HepG2 (cell line): ENCODE measurements around the gene CYB5A. TPM values are rescaled to one million over a fixed set of nuclear protein-coding genes. Genes with fewer than 3 reads are reported as not detected.
A peak's percentile ranks its signal among the peaks of the same experiment; 100 is the strongest.

Source experiments
- CSRNP1 ChIP-seq: sonication (generic); formaldehyde crosslinking; IDR thresholded peaks from 2 replicates; pipeline ENCODE4 v1.8.1; 2023; ENCODE audit warnings: mild to moderate bottlenecking, missing genetic modification reagents
- GTF3A ChIP-seq: sonication (generic); formaldehyde crosslinking; conservative IDR thresholded peaks from 2 replicates; pipeline ENCODE4 v1.4.0; 2020; ENCODE audit warnings: mild to moderate bottlenecking, missing genetic modification reagents
- HIC2 ChIP-seq: sonication (generic); formaldehyde crosslinking; IDR thresholded peaks from 2 replicates; pipeline ENCODE4 v1.9.0; 2022; ENCODE audit warnings: low read depth, missing genetic modification reagents
- PAX8 ChIP-seq: sonication (generic); formaldehyde crosslinking; IDR thresholded peaks from 2 replicates; pipeline ENCODE4 v1.8.0; 2022; ENCODE audit warnings: mild to moderate bottlenecking, missing genetic modification reagents, borderline replicate concordance
- REL ChIP-seq: sonication (generic); formaldehyde crosslinking; conservative IDR thresholded peaks from 2 replicates; pipeline ENCODE4 v1.8.0; 2022; ENCODE audit warnings: mild to moderate bottlenecking, missing genetic modification reagents, moderate library complexity
- RXRB ChIP-seq: IDR thresholded peaks from 2 replicates; pipeline ENCODE4 v1.6.1; 2016; ENCODE audit warnings: borderline replicate concordance, missing genetic modification reagents, missing compliant biosample characterization
- STAT5B ChIP-seq: sonication (generic); formaldehyde crosslinking; IDR thresholded peaks from 2 replicates; pipeline ENCODE4 v1.4.0; 2020; ENCODE audit warnings: missing genetic modification reagents
- TARDBP ChIP-seq: sonication (generic); formaldehyde crosslinking; IDR thresholded peaks from 2 replicates; pipeline ENCODE4 v1.8.0; 2022; ENCODE audit warnings: mild to moderate bottlenecking, missing genetic modification reagents
- TBX2 ChIP-seq: sonication (generic); formaldehyde crosslinking; IDR thresholded peaks from 2 replicates; pipeline ENCODE4 v1.5.0; 2020; ENCODE audit warnings: missing genetic modification reagents, mild to moderate bottlenecking, borderline replicate concordance
- ZNF121 ChIP-seq: sonication (generic); formaldehyde crosslinking; IDR thresholded peaks from 2 replicates; pipeline ENCODE4 v1.5.0; 2020; ENCODE audit warnings: mild to moderate bottlenecking, missing genetic modification reagents
- ZNF577 ChIP-seq: sonication (generic); formaldehyde crosslinking; IDR thresholded peaks from 2 replicates; pipeline ENCODE4 v1.4.0; 2020; ENCODE audit warnings: mild to moderate bottlenecking, low read depth, missing genetic modification reagents, borderline replicate concordance
- ZNF777 ChIP-seq: sonication (generic); formaldehyde crosslinking; IDR thresholded peaks from 2 replicates; pipeline ENCODE4 v1.4.0; 2020; ENCODE audit warnings: missing genetic modification reagents
- ZNF782 ChIP-seq: sonication (generic); formaldehyde crosslinking; IDR thresholded peaks from 2 replicates; pipeline ENCODE4 v1.4.0; 2020; ENCODE audit warnings: missing genetic modification reagents, mild to moderate bottlenecking, borderline replicate concordance
- ZNF790 ChIP-seq: sonication (generic); formaldehyde crosslinking; IDR thresholded peaks from 2 replicates; pipeline ENCODE4 v1.8.0; 2022; ENCODE audit warnings: missing genetic modification reagents, mild to moderate bottlenecking, borderline replicate concordance
- ZNF800 ChIP-seq: sonication (generic); formaldehyde crosslinking; IDR thresholded peaks from 2 replicates; pipeline ENCODE4 v1.4.0; 2020; ENCODE audit warnings: missing genetic modification reagents
- ZNF83 ChIP-seq: sonication (generic); formaldehyde crosslinking; IDR thresholded peaks from 2 replicates; pipeline ENCODE4 v1.4.0; 2020; ENCODE audit warnings: missing genetic modification reagents, mild to moderate bottlenecking, borderline replicate concordance
- polyA plus RNA-seq, 8 experiments: library from polyadenylated mRNA; depleted of rRNA in 3 of 8; stranded (reverse) in 7 of 8; unstranded in 1 of 8; fragments of >200 nt; fragmentation: Illumina TruSeq in 4 of 8; extraction: Trizol in 4 of 8; gene quantifications; 2 replicates each; pipeline versions ENCODE4 v1.2.1 to v1.2.3, GENCODE V29; 2011 to 2016; ENCODE audit warnings: low read depth in 4 of 8, missing spikeins in 1 of 8, mixed read lengths in 1 of 8; ENCODE audit not compliant: insufficient read depth in 1 of 8
- total RNA-seq, 5 experiments: library from RNA; depleted of rRNA; stranded (reverse); fragments of >200 nt; fragmentation: Illumina TruSeq; extraction: Trizol; gene quantifications; 2 replicates each; pipeline ENCODE4 v1.2.3, GENCODE V29; 2016; ENCODE audit warnings: low read depth in 1 of 5
- TF ChIP-seq, protein P1 (sequence below): IDR thresholded peaks from 2 replicates; pipeline ENCODE4 v1.6.1; 2016
- TF ChIP-seq, protein P2 (sequence below): sonication (generic); formaldehyde crosslinking; IDR thresholded peaks from 2 replicates; pipeline ENCODE4 v1.4.0; 2020; ENCODE audit warnings: missing genetic modification reagents
- TF ChIP-seq, protein P3 (sequence below): sonication (generic); formaldehyde crosslinking; IDR thresholded peaks from 2 replicates; pipeline ENCODE4 v1.5.0; 2020; ENCODE audit warnings: missing genetic modification reagents

The CYB5A gene
- total and polyA plus RNA-seq, 2 of the 13 experiments (the other 11 are each of a cell fraction or from before 2014, with no cell fraction given): 215 to 356 TPM

DNA sequence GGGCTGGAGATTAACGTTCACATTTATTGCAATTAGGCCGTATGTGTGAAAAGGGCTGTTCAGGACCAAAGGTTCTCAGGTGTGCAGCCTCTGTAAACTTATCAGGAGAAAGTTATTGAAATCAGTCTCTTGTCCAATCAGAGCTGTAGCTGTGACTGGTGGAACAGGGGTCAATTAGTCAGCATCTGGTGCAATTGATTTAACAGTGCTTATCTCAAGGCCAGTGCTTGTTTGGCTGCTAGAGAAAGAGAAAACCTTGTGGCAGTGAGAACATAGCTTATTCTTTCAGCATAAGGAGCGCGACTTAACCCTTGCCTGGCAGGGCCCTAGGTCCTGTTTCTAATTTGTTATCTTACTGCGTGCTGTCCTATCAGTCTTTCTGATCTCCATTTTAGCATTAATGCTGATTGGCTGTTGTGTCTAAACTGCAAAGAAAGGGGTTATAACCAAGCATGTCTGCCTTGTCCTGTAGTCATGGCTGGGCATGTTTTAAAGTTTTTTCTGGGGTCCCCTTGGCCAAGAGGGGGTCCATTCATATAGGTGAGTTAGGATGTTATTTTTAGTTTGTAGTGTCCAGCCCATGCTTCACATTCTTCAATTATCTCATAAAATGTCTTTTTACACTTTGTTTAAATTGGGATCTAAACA is 66.4 kb downstream of the CYB5A start (continued):
- TF ChIP-seq TARDBP (CRISPR knock-in tag) (no peak), ZNF782 (CRISPR knock-in tag) (no peak), CSRNP1 (CRISPR knock-in tag) (no peak), REL (CRISPR knock-in tag) (no peak), ZNF577 (no peak), RXRB (peak; percentile 76; the same call in 1 of the 2 replicates), GTF3A (no peak), ZNF800 (CRISPR knock-in tag) (no peak), TBX2 (CRISPR knock-in tag) (peak; percentile 93), PAX8 (no peak), ZNF83 (CRISPR knock-in tag) (no peak), ZNF121 (0 out of 2 replicates have a peak, but pooled peaks have one; percentile 26), HIC2 (no peak), ZNF777 (CRISPR knock-in tag) (no peak), STAT5B (CRISPR knock-in tag) (no peak), ZNF790 (no peak)
- TF ChIP-seq, protein P1, sequence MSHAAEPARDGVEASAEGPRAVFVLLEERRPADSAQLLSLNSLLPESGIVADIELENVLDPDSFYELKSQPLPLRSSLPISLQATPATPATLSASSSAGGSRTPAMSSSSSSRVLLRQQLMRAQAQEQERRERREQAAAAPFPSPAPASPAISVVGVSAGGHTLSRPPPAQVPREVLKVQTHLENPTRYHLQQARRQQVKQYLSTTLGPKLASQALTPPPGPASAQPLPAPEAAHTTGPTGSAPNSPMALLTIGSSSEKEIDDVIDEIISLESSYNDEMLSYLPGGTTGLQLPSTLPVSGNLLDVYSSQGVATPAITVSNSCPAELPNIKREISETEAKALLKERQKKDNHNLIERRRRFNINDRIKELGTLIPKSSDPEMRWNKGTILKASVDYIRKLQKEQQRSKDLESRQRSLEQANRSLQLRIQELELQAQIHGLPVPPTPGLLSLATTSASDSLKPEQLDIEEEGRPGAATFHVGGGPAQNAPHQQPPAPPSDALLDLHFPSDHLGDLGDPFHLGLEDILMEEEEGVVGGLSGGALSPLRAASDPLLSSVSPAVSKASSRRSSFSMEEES (CRISPR knock-in tag): no peak
- TF ChIP-seq, protein P2, sequence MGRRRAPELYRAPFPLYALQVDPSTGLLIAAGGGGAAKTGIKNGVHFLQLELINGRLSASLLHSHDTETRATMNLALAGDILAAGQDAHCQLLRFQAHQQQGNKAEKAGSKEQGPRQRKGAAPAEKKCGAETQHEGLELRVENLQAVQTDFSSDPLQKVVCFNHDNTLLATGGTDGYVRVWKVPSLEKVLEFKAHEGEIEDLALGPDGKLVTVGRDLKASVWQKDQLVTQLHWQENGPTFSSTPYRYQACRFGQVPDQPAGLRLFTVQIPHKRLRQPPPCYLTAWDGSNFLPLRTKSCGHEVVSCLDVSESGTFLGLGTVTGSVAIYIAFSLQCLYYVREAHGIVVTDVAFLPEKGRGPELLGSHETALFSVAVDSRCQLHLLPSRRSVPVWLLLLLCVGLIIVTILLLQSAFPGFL: no peak
- TF ChIP-seq, protein P3, sequence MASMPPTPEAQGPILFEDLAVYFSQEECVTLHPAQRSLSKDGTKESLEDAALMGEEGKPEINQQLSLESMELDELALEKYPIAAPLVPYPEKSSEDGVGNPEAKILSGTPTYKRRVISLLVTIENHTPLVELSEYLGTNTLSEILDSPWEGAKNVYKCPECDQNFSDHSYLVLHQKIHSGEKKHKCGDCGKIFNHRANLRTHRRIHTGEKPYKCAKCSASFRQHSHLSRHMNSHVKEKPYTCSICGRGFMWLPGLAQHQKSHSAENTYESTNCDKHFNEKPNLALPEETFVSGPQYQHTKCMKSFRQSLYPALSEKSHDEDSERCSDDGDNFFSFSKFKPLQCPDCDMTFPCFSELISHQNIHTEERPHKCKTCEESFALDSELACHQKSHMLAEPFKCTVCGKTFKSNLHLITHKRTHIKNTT: no peak
